ENCODE data around the gene DHCR7. TPM values are rescaled to one million over a fixed set of nuclear protein-coding genes. Genes with fewer than 3 reads are reported as not detected.

The DHCR7 gene
- total and polyA plus RNA-seq, 7 donors = 4.9 to 15.1 (median 8.4) TPM

DNA sequence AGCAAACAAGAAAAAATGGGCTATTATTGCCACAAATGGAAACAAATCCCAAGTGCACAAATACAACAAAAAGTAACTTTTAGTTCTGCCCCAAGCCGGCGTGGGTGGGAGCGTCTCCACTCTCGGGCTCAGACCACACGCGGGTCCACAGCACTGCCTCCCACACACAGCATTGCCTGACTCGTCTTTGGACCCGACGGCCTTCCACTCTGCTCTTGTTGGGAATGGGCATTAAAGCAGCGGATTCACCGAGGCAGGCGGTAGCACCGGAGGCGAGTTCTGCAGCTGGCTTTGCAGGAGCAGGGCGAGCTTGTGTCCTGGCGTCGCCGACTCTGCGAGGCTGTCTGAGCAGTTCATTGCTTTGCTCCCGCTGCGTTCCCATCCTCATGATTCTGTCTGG, 27.8 kb upstream of the DHCR7 start:
- H3K27me3 ChIP-seq (ENCODE audit: insufficient read depth in 3 of 3, low read length in 2 of 3) = no peaks in the 10 kb centered on the region
- H3K4me1 ChIP-seq = no peaks in the 10 kb centered on the region
- no peak overlapping the region for H3K4me3 ChIP-seq
- 96 to 97% (median 97%) methylated on average over 21 of the region's 21 CpGs for WGBS, 3 donors
- TF ChIP-seq, protein P1, sequence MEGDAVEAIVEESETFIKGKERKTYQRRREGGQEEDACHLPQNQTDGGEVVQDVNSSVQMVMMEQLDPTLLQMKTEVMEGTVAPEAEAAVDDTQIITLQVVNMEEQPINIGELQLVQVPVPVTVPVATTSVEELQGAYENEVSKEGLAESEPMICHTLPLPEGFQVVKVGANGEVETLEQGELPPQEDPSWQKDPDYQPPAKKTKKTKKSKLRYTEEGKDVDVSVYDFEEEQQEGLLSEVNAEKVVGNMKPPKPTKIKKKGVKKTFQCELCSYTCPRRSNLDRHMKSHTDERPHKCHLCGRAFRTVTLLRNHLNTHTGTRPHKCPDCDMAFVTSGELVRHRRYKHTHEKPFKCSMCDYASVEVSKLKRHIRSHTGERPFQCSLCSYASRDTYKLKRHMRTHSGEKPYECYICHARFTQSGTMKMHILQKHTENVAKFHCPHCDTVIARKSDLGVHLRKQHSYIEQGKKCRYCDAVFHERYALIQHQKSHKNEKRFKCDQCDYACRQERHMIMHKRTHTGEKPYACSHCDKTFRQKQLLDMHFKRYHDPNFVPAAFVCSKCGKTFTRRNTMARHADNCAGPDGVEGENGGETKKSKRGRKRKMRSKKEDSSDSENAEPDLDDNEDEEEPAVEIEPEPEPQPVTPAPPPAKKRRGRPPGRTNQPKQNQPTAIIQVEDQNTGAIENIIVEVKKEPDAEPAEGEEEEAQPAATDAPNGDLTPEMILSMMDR (IDR thresholded peaks at IDR 0.05) = no peak
- no peak overlapping the region for H3K27ac ChIP-seq
- intact Hi-C loops (cut with DNase I) = no loop called here
- H3K36me3 ChIP-seq (ENCODE audit: insufficient read depth in 1 of 2, low read depth in 1 of 2) = peaks cover 0 to 99% of the 10 kb centered on the region in 2 donors
- no peak for DNase-seq
- no peaks in the 10 kb centered on the region for H3K9me3 ChIP-seq
- ATAC-seq = no peak

DNA sequence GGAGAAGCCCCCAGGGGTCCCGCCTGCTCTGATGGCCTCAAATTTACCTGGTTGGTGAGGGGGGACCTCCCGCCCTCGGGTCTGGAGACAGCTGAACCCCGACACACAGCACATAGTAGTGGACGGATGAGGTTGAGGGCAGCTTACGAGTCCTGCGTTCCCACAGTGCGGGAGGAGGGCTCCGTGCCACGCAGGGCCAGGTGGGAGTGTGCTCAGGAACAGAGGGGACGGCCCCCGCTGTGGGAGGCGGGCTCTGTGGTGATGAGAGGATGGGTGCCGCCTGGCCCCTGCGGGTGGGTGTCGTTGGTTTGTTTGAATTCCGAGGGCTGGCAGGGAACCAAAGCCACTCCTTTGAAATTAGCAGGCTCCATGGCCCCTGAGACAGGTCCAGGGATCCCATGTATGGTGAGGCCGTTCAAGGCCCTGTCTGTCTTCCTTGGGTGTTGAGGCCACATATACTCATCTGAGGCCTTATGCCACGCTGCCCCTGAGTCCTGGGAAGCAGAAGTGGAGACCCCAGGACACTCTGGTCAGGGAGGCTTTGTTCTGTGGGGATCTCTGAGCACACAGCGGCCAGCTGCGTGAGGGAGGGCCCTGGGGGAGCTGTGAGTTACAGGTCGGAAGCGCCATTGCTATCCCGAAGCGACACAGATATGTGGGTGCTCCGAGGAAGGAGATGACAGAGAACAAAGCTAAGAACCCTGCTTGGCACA, 26.7 kb upstream of the DHCR7 start:
- Histone ChIP-seq H3K27ac (no peak overlapping the region), H3K4me1 (no peaks in the 10 kb centered on the region), H3K27me3 (ENCODE audit: insufficient read depth in 3 of 3, low read length in 2 of 3) (no peaks in the 10 kb centered on the region), H3K9me3 (no peaks in the 10 kb centered on the region), H3K4me3 (no peak overlapping the region), H3K36me3 (ENCODE audit: insufficient read depth in 1 of 2, low read depth in 1 of 2) (peaks cover 0 to 88% of the 10 kb centered on the region in 2 donors)
- DNase-seq = no peak
- TF ChIP-seq, protein P1 (IDR thresholded peaks at IDR 0.05) = no peak
- no peak for ATAC-seq
- intact Hi-C loops (cut with DNase I) = no loop called here
- WGBS, 3 donors = 94 to 96% (median 95%) methylated on average over 26 of the region's 26 CpGs

DNA sequence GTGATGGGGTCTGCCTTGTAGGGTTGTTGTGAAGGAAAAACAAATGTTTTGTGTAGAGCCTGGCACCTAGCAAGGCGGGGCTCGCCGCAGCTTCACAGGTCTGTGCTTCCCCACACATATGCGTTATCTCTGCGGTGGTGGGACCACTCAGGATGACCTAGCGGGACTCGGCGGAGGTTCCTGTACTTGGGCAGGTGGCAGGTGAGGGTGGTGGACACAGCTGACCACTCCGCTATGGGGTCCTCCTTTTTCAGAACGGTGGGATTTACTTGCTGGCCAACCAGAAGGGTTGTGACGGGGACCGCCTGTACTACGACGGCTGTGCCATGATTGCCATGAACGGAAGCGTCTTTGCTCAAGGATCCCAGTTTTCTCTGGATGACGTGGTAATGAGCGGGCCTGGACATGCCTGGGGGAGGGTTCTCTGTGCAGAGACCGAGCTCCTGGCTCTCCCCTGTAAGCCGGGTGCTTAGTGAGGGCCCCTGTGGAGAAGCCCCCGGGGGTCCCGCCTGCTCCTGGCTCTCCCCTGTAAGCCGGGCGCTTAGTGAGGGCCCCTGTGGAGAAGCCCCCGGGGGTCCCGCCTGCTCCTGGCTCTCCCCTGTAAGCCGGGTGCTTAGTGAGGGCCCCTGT, 26.1 kb upstream of the DHCR7 start:
- WGBS, 3 donors = 95 to 97% (median 96%) methylated on average over 26 to 27 of the region's 27 CpGs
- Histone ChIP-seq H3K36me3 (ENCODE audit: insufficient read depth in 1 of 2, low read depth in 1 of 2) (peaks cover 0 to 81% of the 10 kb centered on the region in 2 donors), H3K4me3 (no peak overlapping the region), H3K4me1 (no peaks in the 10 kb centered on the region), H3K9me3 (no peaks in the 10 kb centered on the region), H3K27ac (no peak overlapping the region), H3K27me3 (ENCODE audit: insufficient read depth in 3 of 3, low read length in 2 of 3) (no peaks in the 10 kb centered on the region)
- intact Hi-C loops (cut with DNase I) = no loop called here
- DNase-seq (no peak), ATAC-seq (no peak)
- TF ChIP-seq, protein P1 (IDR thresholded peaks at IDR 0.05) = no peak

DNA sequence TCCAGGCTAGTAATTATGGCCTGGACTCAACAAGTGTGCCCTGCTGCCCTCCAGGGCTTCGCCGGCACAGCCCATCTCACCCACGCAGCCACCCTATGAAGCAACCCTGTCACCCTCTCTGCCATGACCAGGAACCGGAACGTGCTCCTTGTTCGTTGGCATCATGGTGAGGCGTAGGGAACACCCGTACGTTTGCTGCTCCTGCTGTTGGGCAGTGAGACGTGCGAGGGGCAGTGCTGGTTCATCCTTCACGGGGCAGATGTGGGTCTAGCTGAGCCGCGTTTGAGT, 25.5 kb upstream of the DHCR7 start:
- WGBS, 3 donors = 96 to 98% (median 96%) methylated on average over 14 of the region's 14 CpGs
- no peak for ATAC-seq

More for the DNA sequence above, 25.5 kb upstream of the DHCR7 start:
- no peaks in the 10 kb centered on the region for H3K9me3 ChIP-seq
- peaks cover 0 to 76% of the 10 kb centered on the region in 2 donors for H3K36me3 ChIP-seq (ENCODE audit: insufficient read depth in 1 of 2, low read depth in 1 of 2)
- no peak overlapping the region for H3K4me3 ChIP-seq
- no peak for DNase-seq
- H3K4me1 ChIP-seq = no peaks in the 10 kb centered on the region
- H3K27me3 ChIP-seq (ENCODE audit: insufficient read depth in 3 of 3, low read length in 2 of 3) = no peaks in the 10 kb centered on the region
- intact Hi-C loops (cut with DNase I) = no loop called here
- TF ChIP-seq, protein P1 (IDR thresholded peaks at IDR 0.05) = no peak
- no peak overlapping the region for H3K27ac ChIP-seq

Measured in psoas muscle (tissue), 8 donors.